NCI-H2227 (cell line): ENCODE measurements around the gene PRKCZ.

Experiments
- DNase-seq: peaks from one replicate; lab custom pipeline; 2025; ENCODE audit not compliant: unreplicated experiment; lab: John Stamatoyannopoulos, UW

PRKCZ gene

GRCh38 chr1:2024887-2025286 is 25.3 kb upstream of the PRKCZ start:
- no peak for DNase-seq

GRCh38 chr1:2025491-2025981 is 24.7 kb upstream of the PRKCZ start:
- no peak for DNase-seq

GRCh38 chr1:2027961-2028583 is 22.1 kb upstream of the PRKCZ start:
- no peak for DNase-seq

- no peak for DNase-seq
These were observed 21.2 kb upstream of the PRKCZ start for GRCh38 chr1:2028870-2029560.

GRCh38 chr1:2029561-2029960 is 20.6 kb upstream of the PRKCZ start:
- DNase-seq, result no peak

GRCh38 chr1:2030076-2030871 is 19.9 kb upstream of the PRKCZ start:
- no peak for DNase-seq

GRCh38 chr1:2031546-2032540 is 18.4 kb upstream of the PRKCZ start:
- DNase-seq, result no peak

GRCh38 chr1:2032737-2033136 is 17.5 kb upstream of the PRKCZ start:
- no peak for DNase-seq

GRCh38 chr1:2033165-2033564 is 17.0 kb upstream of the PRKCZ start:
- DNase-seq, result no peak

GRCh38 chr1:2036287-2036686 is 13.9 kb upstream of the PRKCZ start:
- DNase-seq, result no peak

- DNase-seq, result no peak
These were observed 12.8 kb upstream of the PRKCZ start for GRCh38 chr1:2037314-2037979.

- no peak for DNase-seq
These were observed 12.0 kb upstream of the PRKCZ start for GRCh38 chr1:2038229-2038628.

- no peak for DNase-seq
These were observed 11.0 kb upstream of the PRKCZ start for GRCh38 chr1:2039251-2039650.

GRCh38 chr1:2041305-2041704 is 8.9 kb upstream of the PRKCZ start:
- DNase-seq, result no peak

GRCh38 chr1:2041887-2042286 is 8.3 kb upstream of the PRKCZ start:
- DNase-seq, result no peak

- DNase-seq, result no peak
These were observed 7.1 kb upstream of the PRKCZ start for GRCh38 chr1:2042830-2043773.

- DNase-seq, result no peak
These were observed 6.3 kb upstream of the PRKCZ start for GRCh38 chr1:2043886-2044285.

- peak; percentile 85 for DNase-seq
These were observed 5.5 kb upstream of the PRKCZ start for GRCh38 chr1:2044510-2045319.
